GM23338 (cell line): ENCODE results near the gene ROS1. TPM values are rescaled to one million over a fixed set of nuclear protein-coding genes. Genes with fewer than 3 reads are reported as not detected.

Experiments
- ATAC-seq: fragments of 200-7000 bp; cut with Tn5 transposase; 3 replicates; pipeline ENCODE4 v1.9.1; 2020
- DNase-seq: peaks from one replicate; pipeline ENCODE4 v3.0.0-alpha.2; 2015; ENCODE audit warnings: low spot score
- H2AFZ ChIP-seq: fragments of 200-600 bp; sonication (generic); 2 replicates; pipeline ENCODE4 v1.8.0; 2016; ENCODE audit warnings: antibody characterized with exemption, mild to moderate bottlenecking, moderate library complexity
- H3F3A ChIP-seq: fragments of 200-600 bp; sonication (generic); replicated peaks from 2 replicates; pipeline ENCODE4 v1.8.0; 2017; ENCODE audit warnings: antibody characterized with exemption, mixed run types, low read depth
- H3K27ac ChIP-seq: fragments of 200-600 bp; sonication (generic); 2 replicates; pipeline ENCODE4 v1.6.1; 2016; ENCODE audit warnings: low read depth
- H3K27me3 ChIP-seq: fragments of 200-600 bp; sonication (generic); 2 replicates; pipeline ENCODE4 v1.8.0; 2016; ENCODE audit warnings: mild to moderate bottlenecking, mixed run types, moderate library complexity; ENCODE audit not compliant: insufficient read depth
- H3K36me3 ChIP-seq: fragments of 200-600 bp; sonication (generic); 2 replicates; pipeline ENCODE4 v1.8.0; 2016; ENCODE audit warnings: mild to moderate bottlenecking; ENCODE audit not compliant: insufficient read depth
- H3K4me1 ChIP-seq: fragments of 200-600 bp; sonication (generic); 2 replicates; pipeline ENCODE4 v1.8.0; 2016; ENCODE audit warnings: mild to moderate bottlenecking, moderate library complexity; ENCODE audit not compliant: insufficient read depth
- H3K4me2 ChIP-seq: fragments of 200-600 bp; sonication (generic); 2 replicates; pipeline ENCODE4 v1.7.1; 2017; ENCODE audit warnings: mixed run types
- H3K4me3 ChIP-seq: fragments of 200-600 bp; sonication (generic); 2 replicates; pipeline ENCODE4 v1.6.1; 2016; ENCODE audit warnings: mixed run types
- H3K79me2 ChIP-seq: fragments of 200-600 bp; sonication (generic); replicated peaks from 2 replicates; pipeline ENCODE4 v1.8.0; 2017; ENCODE audit warnings: mild to moderate bottlenecking; ENCODE audit not compliant: insufficient read depth
- H3K9me2 ChIP-seq: fragments of 200-600 bp; sonication (generic); 2 replicates; pipeline ENCODE4 v1.8.0; 2017; ENCODE audit not compliant: insufficient read depth
- H4K20me1 ChIP-seq: fragments of 200-600 bp; sonication (generic); replicated peaks from 2 replicates; pipeline ENCODE4 v1.8.0; 2017; ENCODE audit warnings: mild to moderate bottlenecking; ENCODE audit not compliant: insufficient read depth
- H3K27ac Mint-ChIP-seq: 2 replicates; pipeline ENCODE4 v1.8.0; 2020; ENCODE audit warnings: inconsistent platforms, mild to moderate bottlenecking, moderate library complexity, mixed read lengths
- H3K27me3 Mint-ChIP-seq: 3 replicates; pipeline ENCODE4 v1.8.0; 2022; ENCODE audit warnings: low read depth, mild to moderate bottlenecking, moderate library complexity, mixed read lengths, inconsistent platforms; ENCODE audit not compliant: insufficient read depth, poor library complexity
- H3K36me3 Mint-ChIP-seq: 3 replicates; pipeline ENCODE4 v1.8.0; 2021; ENCODE audit warnings: low read depth, mild to moderate bottlenecking, inconsistent platforms, moderate library complexity, mixed read lengths
- H3K4me1 Mint-ChIP-seq: 3 replicates; pipeline ENCODE4 v1.8.0; 2020; ENCODE audit warnings: mild to moderate bottlenecking, inconsistent platforms, mixed read lengths
- H3K4me3 Mint-ChIP-seq: 3 replicates; pipeline ENCODE4 v1.8.0; 2021; ENCODE audit warnings: moderate library complexity, mild to moderate bottlenecking, inconsistent platforms, mixed read lengths
- H3K9me3 Mint-ChIP-seq: 3 replicates; pipeline ENCODE4 v1.8.0; 2020; ENCODE audit warnings: moderate library complexity, mild to moderate bottlenecking, inconsistent platforms, mixed read lengths
- CREB1 ChIP-seq: fragments of 250-450 bp; sonication (Bioruptor Pico); IDR thresholded peaks from 2 replicates; pipeline ENCODE4 v1.5.0; 2020; ENCODE audit warnings: low read depth, mild to moderate bottlenecking, moderate library complexity
- CTCF ChIP-seq, 2 experiments: fragments of 200-600 bp in 1 of 2; sonication (generic) in 1 of 2; conservative IDR thresholded peaks; 2 replicates each; pipeline versions ENCODE4 v1.5.1 to v1.6.1; 2016 to 2017; ENCODE audit warnings: antibody characterized with exemption in 2 of 2, low read depth in 2 of 2, mild to moderate bottlenecking in 2 of 2, moderate library complexity in 1 of 2
- EZH2 ChIP-seq: fragments of 200-600 bp; sonication (generic); IDR thresholded peaks from one replicate; pipeline ENCODE4 v1.8.0; 2017; ENCODE audit warnings: antibody characterized with exemption, mild to moderate bottlenecking, low read depth; ENCODE audit not compliant: unreplicated experiment
- EZH2phosphoT487 ChIP-seq: fragments of 200-600 bp; sonication (generic); IDR thresholded peaks from one replicate; pipeline ENCODE4 v1.8.1; 2018; ENCODE audit warnings: antibody characterized with exemption; ENCODE audit not compliant: unreplicated experiment
- JUNB ChIP-seq: IDR thresholded peaks from one replicate; pipeline ENCODE4 v1.6.1; 2016; ENCODE audit warnings: antibody characterized with exemption; ENCODE audit not compliant: unreplicated experiment
- NANOG ChIP-seq: IDR thresholded peaks from 2 replicates; pipeline ENCODE4 v1.6.1; 2016; ENCODE audit warnings: antibody characterized with exemption, borderline replicate concordance
- POLR2AphosphoS5 ChIP-seq: IDR thresholded peaks from 2 replicates; pipeline ENCODE4 v1.6.1; 2016; ENCODE audit warnings: antibody characterized with exemption, low read depth
- REST ChIP-seq: IDR thresholded peaks from one replicate; pipeline ENCODE4 v1.6.1; 2018; ENCODE audit warnings: antibody characterized with exemption; ENCODE audit not compliant: unreplicated experiment
- STAT1 ChIP-seq: IDR thresholded peaks from one replicate; pipeline ENCODE4 v1.6.1; 2016; ENCODE audit warnings: antibody characterized with exemption; ENCODE audit not compliant: unreplicated experiment
- ZNF114 ChIP-seq: fragments of 250-450 bp; sonication (Bioruptor Pico); IDR thresholded peaks from 2 replicates; pipeline ENCODE4 v1.5.0; 2020; ENCODE audit warnings: mild to moderate bottlenecking, moderate library complexity
- ZNF331 ChIP-seq: fragments of 250-450 bp; sonication (Bioruptor Pico); IDR thresholded peaks from 2 replicates; pipeline ENCODE4 v1.5.0; 2020; ENCODE audit warnings: low read depth, mild to moderate bottlenecking, moderate library complexity
- polyA plus RNA-seq: library from polyadenylated mRNA; unstranded; fragments of >200 nt; fragmentation: Nextera tagmentation; extraction: Ambion mirVana; gene quantifications from 2 replicates; pipeline ENCODE4 v1.2.1, GENCODE V29; 2016
- total RNA-seq: library from RNA; depleted of rRNA; stranded (reverse); fragments of >200 nt; shearing (Covaris generic); gene quantifications from 2 replicates; pipeline ENCODE4 v1.2.3, GENCODE V29; 2014
- TF ChIP-seq, protein P1 (sequence below): IDR thresholded peaks from 2 replicates; pipeline ENCODE4 v1.6.1; 2016; ENCODE audit warnings: antibody characterized with exemption
- TF ChIP-seq, protein P2 (sequence below): fragments of 250-450 bp; sonication (Bioruptor Pico); IDR thresholded peaks from 2 replicates; pipeline ENCODE4 v1.5.0; 2020; ENCODE audit warnings: mild to moderate bottlenecking, moderate library complexity

The ROS1 gene
- total and polyA plus RNA-seq, 2 experiments from 2014 or later: not detected

GRCh38 chr6:117381749-117382148 is 44.0 kb downstream of the ROS1 start:
- no peak overlapping the region for H3K27ac ChIP-seq
- ATAC-seq: no peak
- H3K4me3 ChIP-seq: no peak overlapping the region
- H3K36me3 ChIP-seq: no peaks in the 10 kb centered on the region
- H3K9me3 Mint-ChIP-seq: no peaks in the 10 kb centered on the region
- H3K27me3 Mint-ChIP-seq: no peaks in the 10 kb centered on the region
- no peaks in the 10 kb centered on the region for H4K20me1 ChIP-seq
- no peak for TF ChIP-seq EZH2phosphoT487
- no peak for TF ChIP-seq ZNF114 (CRISPR knock-in tag)
- TF ChIP-seq STAT1: no peak
- no peak for TF ChIP-seq POLR2AphosphoS5
- no peak for TF ChIP-seq REST
- no peak for TF ChIP-seq NANOG
- TF ChIP-seq ZNF331 (CRISPR knock-in tag): no peak
- TF ChIP-seq EZH2: no peak
- no peak for TF ChIP-seq JUNB
- TF ChIP-seq, protein P1, sequence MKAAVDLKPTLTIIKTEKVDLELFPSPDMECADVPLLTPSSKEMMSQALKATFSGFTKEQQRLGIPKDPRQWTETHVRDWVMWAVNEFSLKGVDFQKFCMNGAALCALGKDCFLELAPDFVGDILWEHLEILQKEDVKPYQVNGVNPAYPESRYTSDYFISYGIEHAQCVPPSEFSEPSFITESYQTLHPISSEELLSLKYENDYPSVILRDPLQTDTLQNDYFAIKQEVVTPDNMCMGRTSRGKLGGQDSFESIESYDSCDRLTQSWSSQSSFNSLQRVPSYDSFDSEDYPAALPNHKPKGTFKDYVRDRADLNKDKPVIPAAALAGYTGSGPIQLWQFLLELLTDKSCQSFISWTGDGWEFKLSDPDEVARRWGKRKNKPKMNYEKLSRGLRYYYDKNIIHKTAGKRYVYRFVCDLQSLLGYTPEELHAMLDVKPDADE: no peak
- TF ChIP-seq, protein P2, sequence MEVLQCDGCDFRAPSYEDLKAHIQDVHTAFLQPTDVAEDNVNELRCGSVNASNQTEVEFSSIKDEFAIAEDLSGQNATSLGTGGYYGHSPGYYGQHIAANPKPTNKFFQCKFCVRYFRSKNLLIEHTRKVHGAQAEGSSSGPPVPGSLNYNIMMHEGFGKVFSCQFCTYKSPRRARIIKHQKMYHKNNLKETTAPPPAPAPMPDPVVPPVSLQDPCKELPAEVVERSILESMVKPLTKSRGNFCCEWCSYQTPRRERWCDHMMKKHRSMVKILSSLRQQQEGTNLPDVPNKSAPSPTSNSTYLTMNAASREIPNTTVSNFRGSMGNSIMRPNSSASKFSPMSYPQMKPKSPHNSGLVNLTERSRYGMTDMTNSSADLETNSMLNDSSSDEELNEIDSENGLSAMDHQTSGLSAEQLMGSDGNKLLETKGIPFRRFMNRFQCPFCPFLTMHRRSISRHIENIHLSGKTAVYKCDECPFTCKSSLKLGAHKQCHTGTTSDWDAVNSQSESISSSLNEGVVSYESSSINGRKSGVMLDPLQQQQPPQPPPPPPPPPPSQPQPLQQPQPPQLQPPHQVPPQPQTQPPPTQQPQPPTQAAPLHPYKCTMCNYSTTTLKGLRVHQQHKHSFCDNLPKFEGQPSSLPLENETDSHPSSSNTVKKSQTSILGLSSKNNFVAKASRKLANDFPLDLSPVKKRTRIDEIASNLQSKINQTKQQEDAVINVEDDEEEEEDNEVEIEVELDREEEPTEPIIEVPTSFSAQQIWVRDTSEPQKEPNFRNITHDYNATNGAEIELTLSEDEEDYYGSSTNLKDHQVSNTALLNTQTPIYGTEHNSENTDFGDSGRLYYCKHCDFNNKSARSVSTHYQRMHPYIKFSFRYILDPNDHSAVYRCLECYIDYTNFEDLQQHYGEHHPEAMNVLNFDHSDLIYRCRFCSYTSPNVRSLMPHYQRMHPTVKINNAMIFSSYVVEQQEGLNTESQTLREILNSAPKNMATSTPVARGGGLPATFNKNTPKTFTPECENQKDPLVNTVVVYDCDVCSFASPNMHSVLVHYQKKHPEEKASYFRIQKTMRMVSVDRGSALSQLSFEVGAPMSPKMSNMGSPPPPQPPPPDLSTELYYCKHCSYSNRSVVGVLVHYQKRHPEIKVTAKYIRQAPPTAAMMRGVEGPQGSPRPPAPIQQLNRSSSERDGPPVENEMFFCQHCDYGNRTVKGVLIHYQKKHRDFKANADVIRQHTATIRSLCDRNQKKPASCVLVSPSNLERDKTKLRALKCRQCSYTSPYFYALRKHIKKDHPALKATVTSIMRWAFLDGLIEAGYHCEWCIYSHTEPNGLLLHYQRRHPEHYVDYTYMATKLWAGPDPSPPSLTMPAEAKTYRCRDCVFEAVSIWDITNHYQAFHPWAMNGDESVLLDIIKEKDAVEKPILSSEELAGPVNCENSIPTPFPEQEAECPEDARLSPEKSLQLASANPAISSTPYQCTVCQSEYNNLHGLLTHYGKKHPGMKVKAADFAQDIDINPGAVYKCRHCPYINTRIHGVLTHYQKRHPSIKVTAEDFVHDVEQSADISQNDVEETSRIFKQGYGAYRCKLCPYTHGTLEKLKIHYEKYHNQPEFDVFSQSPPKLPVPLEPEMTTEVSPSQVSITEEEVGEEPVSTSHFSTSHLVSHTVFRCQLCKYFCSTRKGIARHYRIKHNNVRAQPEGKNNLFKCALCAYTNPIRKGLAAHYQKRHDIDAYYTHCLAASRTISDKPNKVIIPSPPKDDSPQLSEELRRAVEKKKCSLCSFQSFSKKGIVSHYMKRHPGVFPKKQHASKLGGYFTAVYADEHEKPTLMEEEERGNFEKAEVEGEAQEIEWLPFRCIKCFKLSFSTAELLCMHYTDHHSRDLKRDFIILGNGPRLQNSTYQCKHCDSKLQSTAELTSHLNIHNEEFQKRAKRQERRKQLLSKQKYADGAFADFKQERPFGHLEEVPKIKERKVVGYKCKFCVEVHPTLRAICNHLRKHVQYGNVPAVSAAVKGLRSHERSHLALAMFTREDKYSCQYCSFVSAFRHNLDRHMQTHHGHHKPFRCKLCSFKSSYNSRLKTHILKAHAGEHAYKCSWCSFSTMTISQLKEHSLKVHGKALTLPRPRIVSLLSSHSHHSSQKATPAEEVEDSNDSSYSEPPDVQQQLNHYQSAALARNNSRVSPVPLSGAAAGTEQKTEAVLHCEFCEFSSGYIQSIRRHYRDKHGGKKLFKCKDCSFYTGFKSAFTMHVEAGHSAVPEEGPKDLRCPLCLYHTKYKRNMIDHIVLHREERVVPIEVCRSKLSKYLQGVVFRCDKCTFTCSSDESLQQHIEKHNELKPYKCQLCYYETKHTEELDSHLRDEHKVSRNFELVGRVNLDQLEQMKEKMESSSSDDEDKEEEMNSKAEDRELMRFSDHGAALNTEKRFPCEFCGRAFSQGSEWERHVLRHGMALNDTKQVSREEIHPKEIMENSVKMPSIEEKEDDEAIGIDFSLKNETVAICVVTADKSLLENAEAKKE: no peak
- no peak for TF ChIP-seq CREB1 (CRISPR knock-in tag)
- no peak for TF ChIP-seq CTCF (conservative IDR thresholded peaks at IDR 0.05; ENCODE audit: low read depth in 2 of 2)
- no peaks in the 10 kb centered on the region for H3K9me2 ChIP-seq
- H3K4me2 ChIP-seq: no peak overlapping the region
- H2AFZ ChIP-seq: no peak overlapping the region
- no peaks in the 10 kb centered on the region for H3K79me2 ChIP-seq
- H3K4me1 Mint-ChIP-seq: no peaks in the 10 kb centered on the region
- H3F3A ChIP-seq: no peaks in the 10 kb centered on the region
- no peak for DNase-seq
- no peaks in the 10 kb centered on the region for H3K27me3 ChIP-seq
- no peaks in the 10 kb centered on the region for H3K4me1 ChIP-seq
- no peak overlapping the region for H3K27ac Mint-ChIP-seq
- no peaks in the 10 kb centered on the region for H3K36me3 Mint-ChIP-seq
- H3K4me3 Mint-ChIP-seq: no peak overlapping the region
